Tibial artery (tissue), 4 donors: Measurements from ENCODE around the gene SPDYC.
A peak's percentile ranks its signal among the peaks of the same experiment; 100 is the strongest.

Source experiments
- DNase-seq, 2 donors: peaks; one replicate each; pipeline ENCODE4 v3.0.0-alpha.2; 2019
- H3K27ac ChIP-seq, 2 donors: fragments of 200-600 bp; sonication (generic) in 1 of 2; 1 replicate in 1 of 2; 2 replicates in 1 of 2; pipeline ENCODE4 v1.5.1; 2018 to 2019; ENCODE audit warnings: mild to moderate bottlenecking in 1 of 2
- H3K27me3 ChIP-seq, 2 donors: fragments of 200-600 bp; sonication (generic) in 1 of 2; one replicate each; pipeline versions ENCODE4 v1.5.1 to v1.6.0; 2016 to 2019
- H3K36me3 ChIP-seq, 3 donors: fragments of 200-600 bp; sonication (generic) in 2 of 3; one replicate each; pipeline ENCODE4 v1.5.1; 2016 to 2019; ENCODE audit warnings: mild to moderate bottlenecking in 2 of 3
- H3K4me1 ChIP-seq, 4 donors: fragments of 200-600 bp; sonication (generic) in 2 of 4; 1 replicate in 3 of 4; 2 replicates in 1 of 4; pipeline ENCODE4 v1.5.1; 2016 to 2019
- H3K4me3 ChIP-seq, 2 donors: fragments of 200-600 bp; sonication (generic) in 1 of 2; 1 replicate in 1 of 2; 2 replicates in 1 of 2; pipeline ENCODE4 v1.5.1; 2018 to 2019; ENCODE audit warnings: mild to moderate bottlenecking in 2 of 2
- H3K9me3 ChIP-seq, 3 donors: fragments of 200-600 bp; sonication (generic) in 1 of 3; one replicate each; pipeline ENCODE4 v1.5.1; 2016 to 2019
- CTCF ChIP-seq, 2 experiments: fragments of 200-600 bp in 1 of 2; fragments of 450-650 bp in 1 of 2; IDR thresholded peaks; one replicate each; pipeline ENCODE4 v1.5.1; 2017 to 2019; ENCODE audit warnings: antibody characterized with exemption in 2 of 2, mild to moderate bottlenecking in 1 of 2, moderate library complexity in 1 of 2
- intact Hi-C: fragments of 100-400 bp; cut with DNase I; formaldehyde crosslinking; loops from one replicate; pipeline ENCODE4 v1.15.0; 2023; ENCODE audit warnings: low total_unique reads

Gene SPDYC

GRCh38 chr11:65150509-65151299 lies 19.3 kb upstream of the SPDYC start:
- Histone ChIP-seq H3K36me3 (no peaks in the 10 kb centered on the region), H3K27ac (peak overlapping the region; percentile 54 to 58), H3K4me3 (no peak overlapping the region), H3K9me3 (no peaks in the 10 kb centered on the region), H3K27me3 (no peaks in the 10 kb centered on the region), H3K4me1 (peaks cover 0 to 16% (median 12%) of the 10 kb centered on the region in 4 donors)
- TF ChIP-seq CTCF (IDR thresholded peaks at IDR 0.05): no peak
- intact Hi-C loops: no loop called here
- DNase-seq: peak; percentile 87 to 96

DNA sequence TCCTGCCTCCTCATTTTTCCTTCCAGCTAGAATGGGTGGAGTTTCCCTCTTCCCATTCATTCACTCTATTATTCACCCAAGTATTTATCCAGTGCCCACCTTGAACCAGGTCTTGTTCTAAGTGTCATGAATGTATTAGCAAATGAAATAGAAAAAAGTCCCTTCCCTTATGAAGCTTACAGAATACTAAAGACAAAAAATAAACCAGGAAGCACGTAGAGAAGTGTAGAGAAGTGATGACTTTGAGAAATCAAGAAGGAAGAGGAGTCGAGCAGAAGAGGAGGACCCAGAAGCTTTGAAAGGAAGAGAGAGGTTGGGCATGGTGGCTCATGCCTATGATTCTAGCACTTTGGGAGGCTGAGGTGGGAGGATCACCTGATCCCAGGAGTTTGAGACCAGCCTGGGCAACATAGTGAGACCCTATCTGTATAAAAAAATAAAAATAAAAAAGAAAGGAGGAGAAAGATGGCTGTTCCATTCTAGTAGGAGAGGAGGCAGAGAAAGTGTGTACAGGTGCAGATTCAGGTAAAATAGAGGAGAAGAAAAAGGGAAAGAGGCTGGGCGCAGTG lies 18.6 kb upstream of the SPDYC start:
- no peak overlapping the region for H3K4me3 ChIP-seq
- no peak for DNase-seq

GRCh38 chr11:65152122-65152521 lies 17.9 kb upstream of the SPDYC start:
- intact Hi-C loops: no loop called here
- no peak for TF ChIP-seq CTCF (IDR thresholded peaks at IDR 0.05)
- H3K27ac ChIP-seq: peak overlapping the region in 1 of 2 donors; percentile 58

More for the DNA sequence above, 18.6 kb upstream of the SPDYC start:
- intact Hi-C loops: no loop called here
- no peaks in the 10 kb centered on the region for H3K36me3 ChIP-seq
- no peaks in the 10 kb centered on the region for H3K9me3 ChIP-seq
- H3K27ac ChIP-seq: peak overlapping the region; percentile 54 to 58
- TF ChIP-seq CTCF (IDR thresholded peaks at IDR 0.05): no peak
- H3K4me1 ChIP-seq: peaks cover 0 to 16% (median 12%) of the 10 kb centered on the region in 4 donors
- no peaks in the 10 kb centered on the region for H3K27me3 ChIP-seq

GRCh38 chr11:65156256-65156655 lies 13.8 kb upstream of the SPDYC start:
- intact Hi-C loops: no loop called here
- Histone ChIP-seq H3K4me1 (peaks cover 0 to under 1% (median 0%) of the 10 kb centered on the region in 4 donors), H3K27me3 (no peaks in the 10 kb centered on the region), H3K4me3 (no peak overlapping the region), H3K9me3 (no peaks in the 10 kb centered on the region), H3K36me3 (no peaks in the 10 kb centered on the region), H3K27ac (no peak overlapping the region)
- no peak for TF ChIP-seq CTCF (IDR thresholded peaks at IDR 0.05)
- DNase-seq: no peak

More at GRCh38 chr11:65152122-65152521, 17.9 kb upstream of the SPDYC start:
- DNase-seq: no peak
- Histone ChIP-seq H3K27me3 (no peaks in the 10 kb centered on the region), H3K4me1 (peaks cover 0 to 16% (median 12%) of the 10 kb centered on the region in 4 donors), H3K36me3 (no peaks in the 10 kb centered on the region), H3K4me3 (no peak overlapping the region), H3K9me3 (no peaks in the 10 kb centered on the region)

DNA sequence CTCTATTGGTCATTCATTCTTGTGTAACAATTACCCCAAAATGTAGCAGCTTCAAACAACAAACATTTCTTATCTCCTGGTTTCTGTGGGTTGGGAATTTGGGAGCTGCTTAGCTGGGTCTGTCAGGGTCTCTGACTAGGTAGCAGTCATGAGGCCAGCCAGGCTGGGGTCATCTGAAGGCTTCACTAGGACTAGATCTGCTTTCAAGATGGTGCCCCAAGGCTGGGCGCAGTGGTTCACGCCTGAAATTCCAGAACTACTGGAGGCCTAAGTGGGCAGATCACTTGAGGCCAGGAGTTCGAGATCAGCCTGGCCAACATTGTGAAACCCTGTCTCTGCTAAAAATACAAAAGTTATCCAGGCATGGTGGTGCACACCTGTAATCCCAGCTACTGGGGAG lies 13.1 kb upstream of the SPDYC start:
- H3K36me3 ChIP-seq: no peaks in the 10 kb centered on the region
- no peaks in the 10 kb centered on the region for H3K4me1 ChIP-seq
- no peak overlapping the region for H3K27ac ChIP-seq
- intact Hi-C loops: no loop called here
- H3K27me3 ChIP-seq: no peaks in the 10 kb centered on the region
- TF ChIP-seq CTCF (IDR thresholded peaks at IDR 0.05): no peak
- DNase-seq: no peak
- no peak overlapping the region for H3K4me3 ChIP-seq
- H3K9me3 ChIP-seq: no peaks in the 10 kb centered on the region
